Prostate gland (tissue), 2 donors: Measurements from ENCODE around the gene ZCCHC14.

Source experiments
- CTCF ChIP-seq, 4 experiments: fragments of 200-600 bp in 2 of 4; fragments of 450-650 bp in 2 of 4; sonication (generic) in 2 of 4; IDR thresholded peaks; 1 replicate in 3 of 4; 2 replicates in 1 of 4; pipeline ENCODE4 v1.5.1; 2016 to 2019; ENCODE audit warnings: antibody characterized with exemption in 4 of 4, mild to moderate bottlenecking in 2 of 4, moderate library complexity in 2 of 4
- POLR2AphosphoS5 ChIP-seq: sonication (generic); formaldehyde crosslinking; IDR thresholded peaks from one replicate; pipeline ENCODE4 v1.6.1; 2017; ENCODE audit warnings: antibody characterized with exemption

- no peak for TF ChIP-seq CTCF (IDR thresholded peaks at IDR 0.05)
- no peak for TF ChIP-seq POLR2AphosphoS5
Measured at GRCh38 chr16:87410530-87410929, 82.3 kb downstream of the ZCCHC14 start.
